Neuronal stem cell (in vitro differentiated cells): ENCODE measurements around the gene TPRN.
A peak's percentile ranks its signal among the peaks of the same experiment; 100 is the strongest.

Experiments used
- DNase-seq: peaks from one replicate; pipeline ENCODE4 v3.0.0-alpha.2; 2013; ENCODE audit warnings: low spot score
- H2AFZ ChIP-seq: one replicate; pipeline ENCODE4 v1.6.1; 2013; ENCODE audit warnings: mild to moderate bottlenecking, low read length, inconsistent platforms
- H2AK5ac ChIP-seq: 2 replicates; pipeline ENCODE4 v1.6.1; 2013; ENCODE audit warnings: low read depth, mild to moderate bottlenecking, inconsistent platforms, low read length, moderate library complexity, mixed read lengths
- H2BK120ac ChIP-seq: 2 replicates; pipeline ENCODE4 v1.6.1; 2013; ENCODE audit warnings: low read depth, mild to moderate bottlenecking, inconsistent platforms, low read length, moderate library complexity, mixed read lengths
- H2BK12ac ChIP-seq: one replicate; pipeline ENCODE4 v1.6.1; 2013; ENCODE audit warnings: low read length, inconsistent platforms
- H2BK15ac ChIP-seq: 2 replicates; pipeline ENCODE4 v1.6.1; 2013; ENCODE audit warnings: mild to moderate bottlenecking, low read length, inconsistent platforms, mixed read lengths
- H2BK5ac ChIP-seq: one replicate; pipeline ENCODE4 v1.6.1; 2013; ENCODE audit warnings: inconsistent platforms, mild to moderate bottlenecking, low read length, moderate library complexity
- H3K14ac ChIP-seq: one replicate; pipeline ENCODE4 v1.6.1; 2013; ENCODE audit warnings: low read length, inconsistent platforms
- H3K18ac ChIP-seq: 2 replicates; pipeline ENCODE4 v1.6.1; 2013; ENCODE audit warnings: low read length, inconsistent platforms
- H3K23ac ChIP-seq: 2 replicates; pipeline ENCODE4 v1.6.1; 2013; ENCODE audit warnings: low read depth, mild to moderate bottlenecking, mixed read lengths, low read length, inconsistent platforms; ENCODE audit not compliant: poor library complexity
- H3K27ac ChIP-seq: replicated peaks from 3 replicates; pipeline ENCODE4 v1.5.1; 2013; ENCODE audit warnings: low read length, inconsistent platforms
- H3K27me3 ChIP-seq, 3 experiments: 2 replicates each; pipeline ENCODE4 v1.6.1; 2013; ENCODE audit warnings: low read length in 3 of 3, mild to moderate bottlenecking in 2 of 3, inconsistent platforms in 1 of 3, low read depth in 1 of 3, mixed read lengths in 1 of 3, moderate library complexity in 1 of 3; ENCODE audit not compliant: control insufficient read depth in 3 of 3, insufficient read depth in 3 of 3
- H3K36me3 ChIP-seq, 2 donors: replicated peaks in 1 of 2; 2 replicates each; pipeline ENCODE4 v1.6.1; 2013; ENCODE audit warnings: low read length in 2 of 2; ENCODE audit not compliant: control insufficient read depth in 2 of 2, insufficient read depth in 2 of 2
- H3K4ac ChIP-seq: 2 replicates; pipeline ENCODE4 v1.6.1; 2013; ENCODE audit warnings: inconsistent platforms, mild to moderate bottlenecking, low read length, moderate library complexity
- H3K4me1 ChIP-seq, 2 donors: 1 replicate in 1 of 2; 2 replicates in 1 of 2; pipeline ENCODE4 v1.6.1; 2013; ENCODE audit warnings: low read length in 2 of 2, low read depth in 1 of 2; ENCODE audit not compliant: control insufficient read depth in 2 of 2, insufficient read depth in 1 of 2
- H3K4me2 ChIP-seq: one replicate; pipeline ENCODE4 v1.6.1; 2013; ENCODE audit warnings: mild to moderate bottlenecking, low read length, inconsistent platforms; ENCODE audit not compliant: insufficient read depth, poor library complexity, severe bottlenecking
- H3K4me3 ChIP-seq, 2 donors: 2 replicates each; pipeline ENCODE4 v1.5.1; 2013; ENCODE audit warnings: low read length in 2 of 2, mild to moderate bottlenecking in 2 of 2, inconsistent platforms in 1 of 2, moderate library complexity in 1 of 2
- H3K79me1 ChIP-seq: one replicate; pipeline ENCODE4 v1.6.1; 2013; ENCODE audit warnings: low read depth, mild to moderate bottlenecking, inconsistent platforms, low read length, moderate library complexity
- H3K9ac ChIP-seq: one replicate; pipeline ENCODE4 v1.6.1; 2013; ENCODE audit warnings: mild to moderate bottlenecking, low read depth, low read length, inconsistent platforms; ENCODE audit not compliant: poor library complexity
- H3K9me3 ChIP-seq, 2 donors: replicated peaks in 1 of 2; 2 replicates each; pipeline versions ENCODE3 to v1.6.1; 2013; ENCODE audit warnings: low read length in 2 of 2, mild to moderate bottlenecking in 2 of 2, inconsistent platforms in 1 of 2, low read depth in 1 of 2, mixed read lengths in 1 of 2, moderate library complexity in 1 of 2; ENCODE audit not compliant: control insufficient read depth in 2 of 2, insufficient read depth in 1 of 2
- H4K8ac ChIP-seq: one replicate; pipeline ENCODE4 v1.6.1; 2013; ENCODE audit warnings: low read depth, mild to moderate bottlenecking, inconsistent platforms, low read length, moderate library complexity
- H4K91ac ChIP-seq: one replicate; pipeline ENCODE4 v1.6.1; 2013; ENCODE audit warnings: low read length, low read depth, mild to moderate bottlenecking, inconsistent platforms; ENCODE audit not compliant: poor library complexity
- WGBS, 2 donors: extraction: QIAGEN DNeasy Blood & Tissue Kit; methylation state at CpG; one replicate each; pipeline ENCODE4 v1.1.7; 2013; ENCODE audit warnings: missing lambda C conversion rate in 2 of 2, mixed read lengths in 1 of 2; ENCODE audit not compliant: insufficient read length in 2 of 2, insufficient replicate concordance in 1 of 2; ENCODE audit errors: extremely low coverage in 2 of 2; 5-methylcytosine and 5-hydroxymethylcytosine counted together

The TPRN gene

GRCh38 chr9:137162505-137163364 is 37.8 kb downstream of the TPRN start:
- H3K79me1 ChIP-seq = peaks cover 2% of the 10 kb centered on the region
- H3K4me3 ChIP-seq = peak overlapping the region; percentile 24 to 72
- H3K9me3 ChIP-seq = peaks cover 0 to 2% of the 10 kb centered on the region in 2 donors
- H4K91ac ChIP-seq = no peak overlapping the region
- H3K23ac ChIP-seq = peak overlapping the region; percentile 89
- DNase-seq = no peak
- peaks cover 4 to 15% of the 10 kb centered on the region in 2 donors for H3K4me1 ChIP-seq
- no peak overlapping the region for H3K14ac ChIP-seq
- peak overlapping the region; percentile 73 for H3K4me2 ChIP-seq
- no peak overlapping the region for H3K27ac ChIP-seq
- peak overlapping the region; percentile 56 for H2AK5ac ChIP-seq
- peak overlapping the region; percentile 4 for H2BK120ac ChIP-seq
- WGBS, 2 donors = no CpG with 5 or more reads among the region's 74 CpGs
- peak overlapping the region; percentile 76 for H2AFZ ChIP-seq
- peaks cover 23 to 93% (median 92%) of the 10 kb centered on the region in 3 experiments for H3K27me3 ChIP-seq
- peak overlapping the region; percentile 60 for H3K9ac ChIP-seq
- no peaks in the 10 kb centered on the region for H3K36me3 ChIP-seq
- H2BK12ac ChIP-seq = no peak overlapping the region
- no peak overlapping the region for H2BK15ac ChIP-seq
- H3K4ac ChIP-seq = no peak overlapping the region
- no peak overlapping the region for H2BK5ac ChIP-seq
- peak overlapping the region; percentile 76 for H3K18ac ChIP-seq
- H4K8ac ChIP-seq = peak overlapping the region; percentile 43

GRCh38 chr9:137161558-137162486 is 38.7 kb downstream of the TPRN start:
- no peak overlapping the region for H2BK5ac ChIP-seq

GRCh38 chr9:137160716-137161557 is 39.6 kb downstream of the TPRN start:
- DNase-seq = no peak
- Histone ChIP-seq H2BK15ac (no peak overlapping the region), H3K79me1 (peaks cover 3% of the 10 kb centered on the region), H3K36me3 (no peaks in the 10 kb centered on the region), H4K8ac (no peak overlapping the region), H4K91ac (no peak overlapping the region), H3K27me3 (peaks cover 27 to 92% (median 91%) of the 10 kb centered on the region in 3 experiments), H2BK120ac (no peak overlapping the region), H3K4me3 (no peak overlapping the region), H2BK12ac (no peak overlapping the region), H2AFZ (no peak overlapping the region), H3K14ac (peak overlapping the region; percentile 94), H3K23ac (peak overlapping the region; percentile 98), H3K4me1 (peaks cover 8% of the 10 kb centered on the region in 2 donors), H3K18ac (peak overlapping the region; percentile 64), H3K27ac (no peak overlapping the region), H3K4ac (no peak overlapping the region), H3K9me3 (peaks cover 0 to 9% of the 10 kb centered on the region in 2 donors), H2AK5ac (no peak overlapping the region), H3K4me2 (no peak overlapping the region), H2BK5ac (no peak overlapping the region), H3K9ac (peak overlapping the region; percentile 60)
- WGBS, 2 donors = no CpG with 5 or more reads among the region's 56 CpGs

More at GRCh38 chr9:137161558-137162486, 38.7 kb downstream of the TPRN start:
- Histone ChIP-seq H2AFZ (no peak overlapping the region), H3K14ac (no peak overlapping the region), H4K8ac (no peak overlapping the region), H3K23ac (peak overlapping the region; percentile 98), H3K4me3 (no peak overlapping the region), H3K4me1 (peaks cover 5 to 10% of the 10 kb centered on the region in 2 donors), H2BK15ac (peak overlapping the region; percentile 67), H3K79me1 (peaks cover 3% of the 10 kb centered on the region), H4K91ac (no peak overlapping the region), H3K27me3 (peaks cover 27 to 92% (median 91%) of the 10 kb centered on the region in 3 experiments), H3K18ac (peak overlapping the region; percentile 48), H2AK5ac (peak overlapping the region; percentile 56), H2BK120ac (no peak overlapping the region), H2BK12ac (no peak overlapping the region), H3K9ac (no peak overlapping the region), H3K36me3 (no peaks in the 10 kb centered on the region), H3K9me3 (peaks cover 0 to 7% of the 10 kb centered on the region in 2 donors), H3K4me2 (peak overlapping the region; percentile 18), H3K27ac (no peak overlapping the region), H3K4ac (no peak overlapping the region)
- WGBS, 2 donors = no CpG with 5 or more reads among the region's 71 CpGs
- DNase-seq = no peak
